CD8-positive, alpha-beta memory T cell (primary cell): ENCODE results near the gene SMAD5. TPM values are rescaled to one million over a fixed set of nuclear protein-coding genes. Genes with fewer than 3 reads are reported as not detected.

Experiments used
- CTCF ChIA-PET: fragments of 350-600 bp; sonication (Branson Sonifier 250); formaldehyde crosslinking; loops from one replicate; lab custom pipeline; 2021; ENCODE audit warnings: antibody characterized with exemption; lab: Charles Lee
- POLR2A ChIA-PET: fragments of 350-600 bp; sonication (Branson Sonifier 250); formaldehyde crosslinking; loops from one replicate; lab custom pipeline; 2021; ENCODE audit warnings: antibody characterized with exemption; lab: Charles Lee
- DNase-seq, 5 donors: peaks; one replicate each; pipeline versions ENCODE4 v3.0.0 to v3.0.0-alpha.2; 2020 to 2022; ENCODE audit warnings: mixed read lengths in 1 of 5
- H3K27ac ChIP-seq: one replicate; pipeline ENCODE4 v1.7.0; 2013; ENCODE audit warnings: low read depth, mild to moderate bottlenecking, low read length, moderate library complexity
- H3K27me3 ChIP-seq: 2 replicates; pipeline ENCODE4 v1.7.0; 2013; ENCODE audit warnings: low read length, mild to moderate bottlenecking; ENCODE audit not compliant: insufficient read depth, poor library complexity, severe bottlenecking
- H3K36me3 ChIP-seq: 2 replicates; pipeline ENCODE4 v1.7.0; 2013; ENCODE audit warnings: mild to moderate bottlenecking, low read length, moderate library complexity; ENCODE audit not compliant: insufficient read depth
- H3K4me1 ChIP-seq: 2 replicates; pipeline ENCODE4 v1.7.0; 2013; ENCODE audit warnings: mild to moderate bottlenecking, low read length, moderate library complexity; ENCODE audit not compliant: insufficient read depth
- H3K4me3 ChIP-seq: 2 replicates; pipeline ENCODE4 v1.7.0; 2013; ENCODE audit warnings: mild to moderate bottlenecking, low read length
- H3K9me3 ChIP-seq: 2 replicates; pipeline ENCODE4 v1.7.0; 2013; ENCODE audit warnings: mild to moderate bottlenecking, low read length
- H3K27ac Mint-ChIP-seq, 8 donors: one replicate each; pipeline ENCODE4 v1.8.0; 2020 to 2021; ENCODE audit warnings: mixed read lengths in 8 of 8, mild to moderate bottlenecking in 6 of 8, inconsistent platforms in 3 of 8, moderate library complexity in 3 of 8
- H3K27me3 Mint-ChIP-seq, 2 donors: one replicate each; pipeline ENCODE4 v1.8.0; 2020 to 2021; ENCODE audit warnings: mixed read lengths in 2 of 2, mild to moderate bottlenecking in 1 of 2, moderate library complexity in 1 of 2
- H3K36me3 Mint-ChIP-seq, 3 donors: one replicate each; pipeline ENCODE4 v1.8.0; 2020 to 2021; ENCODE audit warnings: mixed read lengths in 3 of 3, inconsistent platforms in 1 of 3, mild to moderate bottlenecking in 1 of 3
- H3K4me1 Mint-ChIP-seq, 3 donors: one replicate each; pipeline ENCODE4 v1.8.0; 2020 to 2021; ENCODE audit warnings: mixed read lengths in 3 of 3, inconsistent platforms in 1 of 3, mild to moderate bottlenecking in 1 of 3
- H3K4me3 Mint-ChIP-seq, 7 donors: one replicate each; pipeline ENCODE4 v1.8.0; 2020 to 2021; ENCODE audit warnings: mixed read lengths in 7 of 7, mild to moderate bottlenecking in 6 of 7, moderate library complexity in 4 of 7, inconsistent platforms in 2 of 7
- H3K9me3 Mint-ChIP-seq, 5 donors: one replicate each; pipeline ENCODE4 v1.8.0; 2020 to 2022; ENCODE audit warnings: mixed read lengths in 5 of 5, mild to moderate bottlenecking in 3 of 5, moderate library complexity in 2 of 5, inconsistent platforms in 1 of 5
- polyA plus RNA-seq: library from polyadenylated mRNA; unstranded; fragments of 300-500 nt; fragmentation: Illumina TruSeq; gene quantifications from one replicate; pipeline ENCODE4 v1.2.3, GENCODE V29; 2021
- total RNA-seq, 2 experiments: library from RNA; stranded (reverse); gene quantifications; one replicate each; pipeline ENCODE4 v1.2.3, GENCODE V29; 2021

The SMAD5 gene
- total and polyA plus RNA-seq, 3 experiments from 2014 or later = 21.8 to 22.7 (median 21.9) TPM

DNA sequence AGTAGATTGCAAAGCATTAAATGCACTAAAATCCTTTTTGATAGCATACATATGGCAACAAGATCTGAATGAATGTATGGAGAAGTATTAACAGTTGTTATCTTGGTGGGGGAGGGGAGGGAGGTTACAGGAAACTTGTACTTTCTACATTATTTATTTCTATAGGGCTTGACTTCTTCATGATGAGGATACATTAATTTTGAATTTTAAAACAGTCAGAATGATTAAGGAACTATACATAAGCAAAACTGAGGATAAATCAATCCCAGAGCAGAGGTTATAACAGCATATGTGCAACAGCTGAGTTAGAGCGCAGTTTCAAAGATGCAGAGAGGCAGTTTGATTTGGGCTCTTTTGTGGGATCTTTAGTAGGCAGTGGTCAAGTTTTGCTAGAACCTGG, 23.9 kb upstream of the SMAD5 start:
- no peaks in the 10 kb centered on the region for H3K27me3 ChIP-seq
- Mint-ChIP-seq H3K4me1 (peaks cover 0 to 5% (median 2%) of the 10 kb centered on the region in 3 donors), H3K36me3 (no peaks in the 10 kb centered on the region), H3K27me3 (peaks cover 4 to 15% of the 10 kb centered on the region in 2 donors), H3K9me3 (no peaks in the 10 kb centered on the region), H3K4me3 (no peak overlapping the region), H3K27ac (no peak overlapping the region)
- H3K4me3 ChIP-seq = no peak overlapping the region
- ChIA-PET POLR2A (no interaction called here), CTCF (no interaction called here)
- no peaks in the 10 kb centered on the region for H3K36me3 ChIP-seq
- no peak overlapping the region for H3K27ac ChIP-seq
- no peaks in the 10 kb centered on the region for H3K9me3 ChIP-seq
- no peak for DNase-seq
- H3K4me1 ChIP-seq = no peaks in the 10 kb centered on the region

DNA sequence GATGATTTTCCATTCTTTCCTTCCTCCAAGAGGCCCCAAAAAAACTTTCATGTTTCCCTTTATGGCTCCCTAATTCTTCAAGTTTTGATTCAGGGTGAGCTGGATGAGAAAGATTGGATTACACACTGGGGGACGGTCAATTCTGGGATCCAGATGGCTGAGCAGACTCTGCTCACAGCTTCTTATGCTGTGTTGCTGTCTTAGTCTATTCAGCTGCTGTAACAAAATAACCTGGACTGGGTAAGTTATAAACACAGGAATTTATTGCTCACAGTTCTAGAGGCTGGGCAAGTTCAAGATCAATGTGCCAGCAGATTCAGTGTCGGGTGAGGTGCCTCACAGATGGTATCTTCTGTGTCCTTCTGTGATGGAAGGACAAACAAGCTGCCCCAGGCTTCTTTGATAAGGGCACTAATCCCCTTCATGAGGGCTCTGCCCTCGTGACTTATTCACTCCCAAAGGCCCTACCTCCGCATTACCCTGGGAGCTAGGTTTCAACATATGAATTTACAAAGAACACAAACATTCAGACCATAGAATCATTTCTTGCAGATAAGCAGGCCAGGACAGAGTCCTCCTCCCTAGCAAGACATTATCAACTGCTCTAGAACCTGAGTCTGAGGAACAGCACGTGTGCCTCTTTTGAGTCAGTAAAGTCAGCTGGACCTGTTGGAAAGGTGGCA, 23.1 kb upstream of the SMAD5 start:
- H3K4me1 Mint-ChIP-seq = peaks cover 0 to 5% (median 2%) of the 10 kb centered on the region in 3 donors
- POLR2A ChIA-PET = no interaction called here

DNA sequence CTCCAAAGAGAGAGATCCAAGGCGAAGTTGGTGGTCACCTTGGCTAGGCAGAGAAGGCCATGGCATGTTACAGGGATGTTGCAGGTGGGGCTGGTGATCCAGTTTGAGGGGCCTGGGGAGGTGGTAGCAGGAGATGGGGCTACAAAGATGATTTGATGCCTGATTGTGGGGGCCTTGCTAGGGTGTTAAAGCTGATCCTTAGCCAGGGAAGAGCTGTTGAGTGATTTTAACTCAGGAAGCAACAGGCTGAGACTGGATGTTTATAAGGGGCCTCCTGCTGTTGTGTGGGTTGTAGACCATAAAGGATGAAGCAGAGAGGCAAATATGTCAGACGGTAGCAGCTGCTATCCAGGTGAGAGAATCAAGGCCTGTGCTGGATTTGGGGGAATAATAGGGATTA, 19.0 kb upstream of the SMAD5 start:
- Mint-ChIP-seq H3K36me3 (no peaks in the 10 kb centered on the region), H3K27ac (peak overlapping the region in 1 of 8 donors; percentile 41), H3K4me3 (no peak overlapping the region), H3K27me3 (peaks cover 7 to 15% of the 10 kb centered on the region in 2 donors), H3K4me1 (peaks cover 0 to 5% (median 2%) of the 10 kb centered on the region in 3 donors), H3K9me3 (no peaks in the 10 kb centered on the region)
- CTCF ChIA-PET = no interaction called here
- no peaks in the 10 kb centered on the region for H3K9me3 ChIP-seq
- H3K27me3 ChIP-seq = no peaks in the 10 kb centered on the region
- no peak for DNase-seq
- POLR2A ChIA-PET = no interaction called here
- no peaks in the 10 kb centered on the region for H3K4me1 ChIP-seq
- H3K27ac ChIP-seq = no peak overlapping the region
- no peaks in the 10 kb centered on the region for H3K36me3 ChIP-seq
- no peak overlapping the region for H3K4me3 ChIP-seq

More for the DNA sequence above, 23.1 kb upstream of the SMAD5 start:
- no peaks in the 10 kb centered on the region for H3K9me3 ChIP-seq
- H3K36me3 ChIP-seq = no peaks in the 10 kb centered on the region
- CTCF ChIA-PET = no interaction called here
- H3K9me3 Mint-ChIP-seq = no peaks in the 10 kb centered on the region
- H3K27ac ChIP-seq = no peak overlapping the region
- no peak overlapping the region for H3K4me3 Mint-ChIP-seq
- no peaks in the 10 kb centered on the region for H3K4me1 ChIP-seq
- peak overlapping the region in 2 of 8 donors; percentile 13 to 34 for H3K27ac Mint-ChIP-seq
- no peak for DNase-seq
- H3K4me3 ChIP-seq = no peak overlapping the region
- no peaks in the 10 kb centered on the region for H3K36me3 Mint-ChIP-seq
- no peaks in the 10 kb centered on the region for H3K27me3 ChIP-seq
- peaks cover 2 to 15% of the 10 kb centered on the region in 2 donors for H3K27me3 Mint-ChIP-seq

DNA sequence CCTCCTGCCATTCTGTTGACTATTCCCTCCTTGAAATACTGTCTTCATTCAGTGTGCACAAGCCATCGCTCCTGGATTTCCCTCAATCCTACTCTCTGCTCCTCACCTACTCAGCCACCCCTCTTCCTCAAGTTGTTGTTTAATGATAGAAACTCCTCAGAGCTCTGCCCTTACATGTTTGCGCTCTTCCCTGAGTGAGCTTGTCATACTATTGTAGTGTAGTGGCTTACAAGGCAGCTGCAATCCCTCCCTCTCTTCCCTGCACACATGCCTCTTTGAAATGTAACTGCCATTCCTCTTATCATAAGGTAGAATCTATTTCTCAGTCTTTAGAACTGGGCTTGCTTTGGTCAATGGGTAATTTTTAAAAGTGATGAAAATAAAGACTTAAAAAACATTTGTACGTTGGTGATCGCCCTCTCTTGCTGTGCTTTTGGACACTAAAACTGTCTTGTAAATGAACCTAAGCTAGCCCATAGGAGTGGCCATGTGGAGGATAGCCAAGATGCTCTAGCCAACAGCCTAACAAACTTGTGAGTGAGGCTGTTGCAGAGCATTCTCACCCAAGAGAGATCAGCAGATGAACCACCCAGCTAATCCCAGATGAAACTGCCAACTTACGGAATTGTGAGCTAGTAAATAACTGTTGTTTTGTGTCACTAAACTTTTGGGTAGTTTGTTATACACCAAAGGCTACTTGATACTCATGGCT, 18.1 kb upstream of the SMAD5 start:
- Histone ChIP-seq H3K4me1 (no peaks in the 10 kb centered on the region), H3K27me3 (no peaks in the 10 kb centered on the region), H3K4me3 (no peak overlapping the region), H3K36me3 (no peaks in the 10 kb centered on the region), H3K9me3 (no peaks in the 10 kb centered on the region), H3K27ac (no peak overlapping the region)
- ChIA-PET POLR2A (no interaction called here), CTCF (interaction anchor here (0.9 kb wide), 1 partner anchor 16 kb away, joined by 3 read pairs; no protein-coding TSS in a partner anchor)
- no peaks in the 10 kb centered on the region for H3K36me3 Mint-ChIP-seq
- H3K4me1 Mint-ChIP-seq = peaks cover 0 to 5% (median 2%) of the 10 kb centered on the region in 3 donors
- no peak overlapping the region for H3K27ac Mint-ChIP-seq
- no peak overlapping the region for H3K4me3 Mint-ChIP-seq
- H3K27me3 Mint-ChIP-seq = peaks cover 7 to 12% of the 10 kb centered on the region in 2 donors
- no peak for DNase-seq
- H3K9me3 Mint-ChIP-seq = no peaks in the 10 kb centered on the region

DNA sequence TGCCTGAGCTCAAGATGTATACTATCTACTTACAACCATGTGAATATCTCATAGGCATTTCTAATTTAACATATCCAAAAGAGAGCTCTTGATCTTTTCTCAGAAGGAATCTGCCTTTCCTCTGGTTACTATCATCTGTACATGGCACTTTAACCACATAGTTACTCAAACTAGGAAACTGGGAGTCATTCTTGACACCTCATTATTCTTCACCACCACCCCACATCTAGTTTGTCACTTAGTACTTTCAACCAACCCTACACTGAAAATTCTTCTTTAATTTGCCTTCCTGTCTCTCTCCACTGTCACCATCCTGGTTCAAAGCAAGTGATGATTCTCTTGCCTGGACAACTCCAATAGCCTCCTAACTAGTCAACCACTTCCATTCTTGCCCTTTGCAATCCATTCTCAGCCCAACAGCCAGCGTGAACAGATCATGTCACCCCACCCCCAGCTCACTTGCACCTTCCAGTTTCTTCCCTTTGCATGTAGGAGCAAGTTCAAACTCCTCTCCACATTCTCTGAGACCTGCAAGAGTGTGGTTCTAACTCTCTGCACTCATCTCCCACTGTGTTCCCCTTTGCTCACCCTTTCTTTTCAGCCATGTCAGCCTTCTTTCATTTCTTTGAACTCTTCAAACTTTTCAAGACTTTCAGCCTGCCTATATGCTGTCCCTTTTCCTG, 17.3 kb upstream of the SMAD5 start:
- Mint-ChIP-seq H3K27me3 (peaks cover 7 to 14% of the 10 kb centered on the region in 2 donors), H3K27ac (no peak overlapping the region), H3K9me3 (no peaks in the 10 kb centered on the region), H3K4me3 (no peak overlapping the region), H3K4me1 (peaks cover 0 to 5% (median 2%) of the 10 kb centered on the region in 3 donors), H3K36me3 (peaks cover 0 to under 1% (median 0%) of the 10 kb centered on the region in 3 donors)
- H3K9me3 ChIP-seq = no peaks in the 10 kb centered on the region
- no peaks in the 10 kb centered on the region for H3K4me1 ChIP-seq
- no peaks in the 10 kb centered on the region for H3K27me3 ChIP-seq
- no peak for DNase-seq
- no peak overlapping the region for H3K4me3 ChIP-seq
- CTCF ChIA-PET = no interaction called here
- no peaks in the 10 kb centered on the region for H3K36me3 ChIP-seq
- POLR2A ChIA-PET = no interaction called here
- no peak overlapping the region for H3K27ac ChIP-seq

DNA sequence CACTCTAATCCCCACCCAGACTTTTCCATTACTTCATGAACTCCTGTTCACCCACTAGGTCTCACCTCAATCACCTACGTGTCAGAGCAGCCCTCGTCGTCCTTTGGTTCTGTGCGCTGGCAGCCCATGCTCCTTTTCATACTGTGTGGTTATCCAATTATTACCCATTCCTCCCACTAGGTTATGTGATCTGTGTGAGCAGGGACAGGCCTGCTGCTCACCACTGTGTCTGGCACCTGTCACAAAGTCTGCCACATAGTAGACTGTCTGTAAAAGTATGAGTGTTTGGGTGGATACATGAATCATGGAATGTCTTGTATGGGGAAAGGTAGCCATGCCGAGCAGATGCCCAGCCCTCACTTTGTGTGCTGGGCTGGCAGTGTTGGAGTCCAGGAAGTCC, 12.1 kb upstream of the SMAD5 start:
- Histone ChIP-seq H3K27me3 (no peaks in the 10 kb centered on the region), H3K27ac (no peak overlapping the region), H3K9me3 (no peaks in the 10 kb centered on the region), H3K4me3 (no peak overlapping the region), H3K36me3 (no peaks in the 10 kb centered on the region), H3K4me1 (no peaks in the 10 kb centered on the region)
- H3K27me3 Mint-ChIP-seq = peaks cover 13 to 32% of the 10 kb centered on the region in 2 donors
- peak overlapping the region in 1 of 8 donors; percentile 30 for H3K27ac Mint-ChIP-seq
- H3K36me3 Mint-ChIP-seq = peaks cover 0 to 2% (median 0%) of the 10 kb centered on the region in 3 donors
- H3K4me1 Mint-ChIP-seq = no peaks in the 10 kb centered on the region
- H3K4me3 Mint-ChIP-seq = no peak overlapping the region
- peaks cover 0 to 1% (median 0%) of the 10 kb centered on the region in 5 donors for H3K9me3 Mint-ChIP-seq
- ChIA-PET POLR2A (no interaction called here), CTCF (no interaction called here)
- DNase-seq = no peak

DNA sequence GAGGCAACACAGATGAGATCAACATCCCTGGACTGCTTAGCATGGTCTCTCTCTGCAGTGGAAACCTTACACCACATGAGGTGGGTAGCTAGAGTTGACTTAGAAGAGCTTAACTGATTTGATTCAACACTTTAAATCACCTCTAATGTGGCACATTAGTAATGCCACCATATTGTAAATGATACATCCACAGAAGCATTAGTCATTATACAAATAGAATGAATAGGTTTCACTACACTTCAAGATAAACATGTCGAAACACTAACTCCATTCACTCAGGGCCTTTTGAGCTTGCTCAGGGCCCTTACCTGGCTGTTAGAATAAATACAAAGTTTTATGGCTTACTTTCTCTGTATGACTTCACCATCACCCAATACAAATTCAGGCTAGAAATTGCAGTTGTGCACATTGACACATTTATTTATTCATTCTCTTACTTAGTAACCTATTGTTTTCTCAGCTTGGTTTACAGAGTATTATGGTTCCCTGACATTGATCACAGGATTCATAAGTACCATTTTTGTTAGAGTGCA, 9.3 kb upstream of the SMAD5 start:
- Histone ChIP-seq H3K4me1 (no peaks in the 10 kb centered on the region), H3K27ac (no peak overlapping the region), H3K36me3 (no peaks in the 10 kb centered on the region), H3K9me3 (no peaks in the 10 kb centered on the region), H3K27me3 (no peaks in the 10 kb centered on the region), H3K4me3 (no peak overlapping the region)
- no peak overlapping the region for H3K4me3 Mint-ChIP-seq
- H3K27ac Mint-ChIP-seq = no peak overlapping the region
- H3K36me3 Mint-ChIP-seq = peaks cover 0 to 2% (median 0%) of the 10 kb centered on the region in 3 donors
- ChIA-PET POLR2A (no interaction called here), CTCF (interaction anchor here (1.5 kb wide), 1 partner anchor 9 kb away, joined by 4 read pairs; no protein-coding TSS in a partner anchor)
- no peaks in the 10 kb centered on the region for H3K4me1 Mint-ChIP-seq
- peaks cover 0 to 2% (median 0%) of the 10 kb centered on the region in 5 donors for H3K9me3 Mint-ChIP-seq
- H3K27me3 Mint-ChIP-seq = peaks cover 16 to 45% of the 10 kb centered on the region in 2 donors
- no peak for DNase-seq
